ENCODE measurements around the gene PRICKLE1.
"Not testable (repeated sequence)": the region's sequence is repeated elsewhere in the genome, so short reads cannot be mapped to it uniquely, and the experiment has no call there.

Gene PRICKLE1

DNA sequence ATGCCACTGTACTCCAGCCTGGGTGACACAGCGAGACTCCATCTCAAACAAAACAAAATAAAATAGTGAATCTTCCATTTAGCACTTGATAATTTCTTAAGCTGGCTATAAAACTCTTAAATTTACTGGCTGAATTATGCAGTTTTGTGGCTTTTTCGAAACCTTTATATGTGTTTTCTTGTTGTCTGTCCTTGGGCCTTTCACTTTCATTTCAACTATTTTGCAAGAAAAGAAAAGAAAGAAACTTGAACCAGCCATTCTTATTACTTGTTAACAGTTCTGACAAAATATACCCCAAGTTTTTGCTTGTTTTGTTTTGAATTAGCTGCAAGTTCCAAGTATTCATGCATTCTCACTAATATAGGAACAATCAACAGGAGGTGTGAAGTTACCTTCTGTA is 42.8 kb downstream of the PRICKLE1 start:
- no peak for DNase-seq

DNA sequence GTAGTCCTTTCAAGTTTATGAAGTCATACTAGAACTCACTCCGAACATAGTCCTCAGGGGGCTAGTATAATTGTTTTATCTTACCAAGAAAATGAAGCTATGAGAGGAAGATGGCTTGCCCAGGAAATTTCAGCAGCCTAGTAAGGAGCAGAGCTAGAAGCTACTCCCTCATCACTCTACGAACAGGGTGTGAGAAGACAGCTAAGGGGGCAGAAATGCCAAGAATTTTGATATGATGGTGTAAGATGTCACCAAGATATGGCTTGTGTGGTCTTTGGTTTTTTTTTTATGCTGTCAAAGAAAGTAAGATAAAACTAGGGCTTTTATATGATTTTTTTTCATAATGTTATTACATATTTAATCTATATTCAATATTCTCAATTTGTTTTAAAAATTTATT is 47.6 kb downstream of the PRICKLE1 start:
- no peak for DNase-seq

DNA sequence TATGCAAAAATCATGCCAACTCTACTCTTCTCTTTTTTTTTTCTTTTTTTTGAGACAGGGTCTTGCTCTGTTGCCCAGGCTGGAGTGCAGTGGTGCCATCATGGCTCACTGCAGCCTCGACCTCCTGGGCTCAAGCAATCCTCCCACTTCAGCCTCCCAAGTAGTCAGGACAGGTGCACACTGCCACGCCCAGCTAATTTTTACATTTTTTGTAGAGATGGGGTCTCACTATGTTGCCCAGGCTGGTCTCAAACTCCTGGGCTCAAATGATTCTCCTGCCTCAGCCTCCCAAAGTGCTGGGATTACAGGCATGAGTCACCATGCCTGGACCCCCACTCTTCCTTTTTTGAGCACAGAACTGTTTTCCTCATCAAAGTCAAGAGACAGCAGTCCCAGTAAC is 48.2 kb downstream of the PRICKLE1 start:
- DNase-seq: not testable (repeated sequence)

DNA sequence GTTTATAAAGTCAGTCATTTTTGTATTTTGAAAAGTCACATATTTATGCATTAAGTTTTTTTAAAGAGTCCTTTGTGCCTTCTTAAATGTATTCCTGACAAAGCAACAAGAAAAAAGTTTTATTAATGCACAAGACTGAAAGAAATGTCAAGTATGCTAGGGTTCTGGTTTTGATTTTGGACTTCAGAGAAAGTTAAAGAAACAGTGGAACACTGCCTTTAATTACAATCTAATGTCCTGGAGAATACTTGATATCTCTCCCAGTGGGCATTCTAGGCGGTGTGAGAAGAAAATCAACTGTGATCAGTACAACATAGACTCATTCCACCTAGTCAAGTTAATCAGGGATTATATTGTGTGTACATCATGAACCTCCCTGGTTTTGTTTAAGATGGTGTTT is 49.9 kb downstream of the PRICKLE1 start:
- no peak for DNase-seq

DNA sequence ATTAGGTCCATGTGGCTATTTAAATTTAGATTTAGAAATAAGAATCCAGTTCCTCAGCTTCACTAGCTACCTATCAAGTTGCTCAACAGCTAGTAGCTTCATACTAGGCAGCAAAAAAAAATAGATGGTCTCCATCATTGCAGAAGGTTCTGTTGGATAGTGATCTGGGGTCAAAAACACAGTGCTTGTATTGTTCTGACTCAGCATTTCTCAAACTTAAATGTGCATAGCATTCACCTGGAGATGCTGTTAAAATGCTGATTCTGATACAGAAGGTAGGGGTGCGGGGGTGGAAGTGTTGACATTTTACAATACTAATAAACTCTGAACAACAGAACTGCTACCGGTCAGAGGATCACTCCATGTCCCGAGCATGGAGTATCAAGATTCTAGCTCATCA is 51.3 kb downstream of the PRICKLE1 start:
- no peak for DNase-seq

DNA sequence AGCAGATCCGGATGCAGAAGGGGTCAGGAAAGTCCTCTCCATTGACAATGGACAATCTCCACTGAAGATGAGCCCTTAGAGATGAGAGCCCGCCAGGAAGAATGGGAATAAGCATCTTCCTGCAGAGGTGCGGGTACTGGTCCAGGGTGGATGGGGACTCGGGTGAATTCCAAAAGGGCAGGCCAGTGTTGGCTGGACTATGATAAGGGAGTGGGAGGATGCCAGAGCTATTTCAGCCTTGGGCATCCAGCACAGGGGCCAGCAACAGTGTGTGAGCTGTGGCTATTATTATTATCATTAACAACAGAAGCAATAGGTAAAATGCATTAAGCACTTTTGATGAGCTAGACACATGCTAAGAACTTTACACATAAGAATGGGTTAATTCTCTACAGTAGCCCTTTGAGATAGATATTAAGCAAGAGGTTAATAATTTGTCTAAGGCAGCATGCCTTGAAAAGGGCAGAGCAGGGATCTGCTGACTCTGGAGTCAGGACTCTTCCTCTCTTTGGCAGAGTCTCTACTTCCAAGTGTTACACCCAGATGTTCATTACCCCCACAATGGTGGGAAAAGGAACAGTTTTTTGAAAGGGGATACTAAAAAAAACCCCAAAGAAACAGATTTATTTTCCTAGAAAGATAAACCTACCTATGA is 55.2 kb downstream of the PRICKLE1 start:
- no peak for DNase-seq

DNA sequence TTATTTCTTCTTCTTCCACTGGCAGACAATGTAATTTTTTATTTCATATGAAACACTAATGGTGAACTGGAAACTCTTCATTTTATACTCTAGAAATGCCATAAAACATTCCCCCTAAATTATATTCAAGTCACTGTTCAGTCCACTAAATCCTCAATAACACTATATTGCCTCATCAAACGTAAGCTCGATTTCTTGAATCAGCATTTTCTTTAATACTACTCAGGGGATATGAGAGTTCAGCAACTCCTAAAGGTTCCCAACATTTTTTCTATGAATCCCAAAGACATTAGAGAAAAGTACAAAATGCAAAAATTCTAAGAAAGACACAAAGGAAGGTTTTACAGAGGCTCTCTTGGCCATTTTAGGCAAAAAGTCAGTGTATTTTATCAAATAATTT is 59.3 kb downstream of the PRICKLE1 start:
- DNase-seq: no peak

DNA sequence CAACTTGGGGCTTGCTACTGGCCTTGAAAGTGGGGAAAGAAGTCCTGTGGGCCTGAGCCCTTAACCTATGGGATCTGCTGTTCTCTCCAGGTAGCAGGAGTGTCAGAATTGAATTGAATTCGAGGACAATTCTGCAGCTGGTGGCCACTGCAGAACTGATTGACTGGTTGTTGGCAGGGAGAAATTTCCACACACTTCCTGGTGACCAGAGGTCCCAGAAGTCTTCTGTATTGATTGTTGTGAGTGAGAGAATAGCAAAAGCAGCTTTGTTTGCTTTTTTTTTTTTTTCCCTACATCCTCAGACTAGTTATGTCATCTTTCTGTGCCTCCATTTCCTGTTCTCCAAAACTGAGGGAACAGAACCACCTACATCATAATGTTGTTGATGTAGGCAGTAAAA is 64.1 kb downstream of the PRICKLE1 start:
- DNase-seq: no peak

DNA sequence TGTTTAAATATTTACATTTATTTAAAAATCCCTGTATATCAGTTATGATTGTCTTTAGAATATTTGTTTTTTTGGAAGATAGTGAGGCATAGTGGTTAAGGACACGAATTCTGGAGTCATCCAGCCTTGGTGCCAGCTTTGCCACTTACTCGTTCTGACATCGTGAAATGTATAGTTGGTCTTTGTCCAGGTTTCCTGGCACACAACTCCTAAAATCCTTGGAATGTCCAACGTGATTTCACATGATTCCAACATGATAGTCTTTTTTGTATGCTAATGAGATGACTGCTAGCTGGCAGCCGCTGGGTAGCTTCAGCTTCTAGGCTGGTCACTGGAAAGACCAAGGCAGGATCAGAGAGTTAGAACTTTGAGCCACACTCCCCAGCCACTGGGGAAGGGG is 64.8 kb downstream of the PRICKLE1 start:
- no peak for DNase-seq

DNA sequence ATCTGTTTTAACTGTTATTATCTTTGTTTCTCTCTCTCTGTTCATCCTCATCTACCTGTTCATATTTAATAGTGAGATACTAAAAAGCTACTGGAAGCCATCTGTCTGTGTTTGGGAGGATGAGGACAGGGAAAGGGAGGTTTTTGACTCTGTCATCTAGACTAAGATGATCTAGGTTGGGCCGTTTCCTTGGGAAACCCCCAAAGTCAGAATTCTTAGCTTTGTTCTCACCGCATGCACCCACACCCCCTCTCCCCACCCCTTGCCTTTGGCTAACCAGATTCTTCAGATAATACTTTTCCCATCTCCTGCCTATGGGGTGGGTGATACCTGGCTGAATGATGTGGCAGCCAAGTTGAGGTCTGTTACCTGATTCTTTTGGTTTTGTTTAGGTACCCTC is 73.0 kb downstream of the PRICKLE1 start:
- DNase-seq: no peak

DNA sequence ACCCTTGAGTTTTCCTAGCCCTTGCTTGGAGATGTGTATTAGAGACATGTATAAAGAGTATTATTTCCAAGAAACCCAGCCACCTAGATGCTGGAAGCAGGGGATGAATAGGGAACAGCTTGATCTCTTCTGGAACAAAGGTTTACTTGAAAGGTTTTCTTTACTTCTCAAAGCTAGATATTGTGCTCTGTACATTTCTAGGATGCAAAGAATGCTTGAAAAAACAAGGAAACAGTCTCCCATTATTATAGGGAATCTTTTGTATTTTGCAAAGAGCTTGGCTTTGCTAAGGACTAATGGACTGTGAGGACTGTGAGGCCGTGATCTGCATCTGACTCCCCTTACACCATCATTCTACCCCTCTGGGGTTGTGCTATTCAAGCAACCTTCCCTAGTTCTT is 77.9 kb downstream of the PRICKLE1 start:
- no peak for DNase-seq

DNA sequence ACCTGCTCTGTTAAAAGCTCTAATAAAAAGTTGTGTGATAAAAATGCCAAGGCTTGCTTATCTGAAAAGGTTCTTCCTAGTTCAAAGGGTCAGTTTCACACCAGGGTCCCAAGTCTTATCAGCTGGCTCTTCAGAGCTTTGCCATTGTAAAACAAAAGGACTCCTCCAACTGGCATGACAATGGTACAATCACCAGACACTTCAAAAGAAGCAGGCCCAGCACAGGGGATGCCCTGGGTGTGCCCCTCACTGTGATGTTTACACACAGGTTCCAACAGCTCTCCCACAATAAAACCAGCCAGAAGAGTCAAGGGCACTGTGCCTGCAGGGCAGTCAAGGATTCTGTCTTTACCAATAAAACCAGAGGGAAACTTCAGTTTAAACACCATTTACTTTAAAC is 78.7 kb downstream of the PRICKLE1 start:
- DNase-seq: no peak

DNA sequence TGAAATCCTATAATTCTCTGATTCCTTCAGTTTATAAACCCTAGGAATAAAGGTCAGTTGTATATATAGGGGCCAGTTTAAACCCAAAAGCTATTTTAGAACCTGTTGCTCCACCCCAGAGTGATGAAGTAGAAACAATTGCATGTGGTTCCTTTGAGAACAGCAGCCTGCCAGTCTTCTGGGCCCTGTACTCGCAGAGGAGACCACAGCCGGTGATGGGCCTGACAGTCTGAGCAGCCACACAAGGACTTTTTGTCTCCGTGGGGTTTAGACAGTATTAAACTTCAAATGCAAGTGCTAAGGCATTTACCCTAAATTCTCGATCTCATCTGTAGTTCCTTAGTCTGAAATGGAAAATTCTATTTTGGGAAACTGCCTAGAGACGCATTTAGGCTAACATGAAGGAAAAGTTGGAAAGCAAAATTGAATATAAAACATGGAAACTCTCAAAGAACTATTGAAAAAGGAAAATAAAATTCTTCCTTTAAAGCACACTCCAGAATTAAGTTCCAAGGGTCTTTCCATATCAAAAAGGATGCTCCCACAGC is 80.6 kb downstream of the PRICKLE1 start:
- DNase-seq: no peak

DNA sequence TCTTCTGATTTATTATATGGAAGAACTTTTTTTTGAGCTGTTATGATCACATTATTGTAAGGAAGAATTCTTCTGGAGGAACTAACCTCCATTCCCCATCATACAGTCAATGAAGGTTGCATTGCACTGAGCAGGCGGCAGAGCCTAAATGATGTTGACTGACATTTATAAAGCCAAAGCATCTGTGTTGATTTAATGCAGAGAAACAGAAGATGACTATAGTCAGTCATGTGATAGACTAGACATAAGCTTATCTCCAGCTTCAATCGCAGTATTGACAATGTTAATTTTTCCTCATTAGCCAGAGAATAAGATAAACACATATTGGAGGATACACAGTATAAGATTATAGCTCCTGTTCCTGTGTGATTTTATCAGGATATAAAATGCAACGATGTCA is 82.0 kb downstream of the PRICKLE1 start:
- DNase-seq: no peak

DNA sequence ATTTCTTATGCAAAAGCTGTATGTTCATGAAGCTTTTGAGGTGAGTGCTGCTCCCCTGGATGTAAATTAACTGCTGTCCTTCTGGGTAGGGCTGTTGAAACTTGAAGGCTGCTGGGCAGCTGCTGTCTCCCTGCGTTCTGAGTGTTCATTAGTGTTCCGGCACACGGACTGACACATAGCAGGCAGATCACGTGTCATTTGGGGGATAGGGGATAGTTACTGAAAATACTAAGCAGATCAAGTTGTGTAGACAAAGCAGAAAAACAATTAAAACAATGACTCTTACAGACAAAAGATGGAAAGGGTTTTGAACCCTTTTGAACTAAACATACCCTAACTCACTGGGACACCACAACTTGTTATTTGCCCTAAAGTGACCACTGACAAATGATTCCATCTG is 82.5 kb downstream of the PRICKLE1 start:
- DNase-seq: no peak

DNA sequence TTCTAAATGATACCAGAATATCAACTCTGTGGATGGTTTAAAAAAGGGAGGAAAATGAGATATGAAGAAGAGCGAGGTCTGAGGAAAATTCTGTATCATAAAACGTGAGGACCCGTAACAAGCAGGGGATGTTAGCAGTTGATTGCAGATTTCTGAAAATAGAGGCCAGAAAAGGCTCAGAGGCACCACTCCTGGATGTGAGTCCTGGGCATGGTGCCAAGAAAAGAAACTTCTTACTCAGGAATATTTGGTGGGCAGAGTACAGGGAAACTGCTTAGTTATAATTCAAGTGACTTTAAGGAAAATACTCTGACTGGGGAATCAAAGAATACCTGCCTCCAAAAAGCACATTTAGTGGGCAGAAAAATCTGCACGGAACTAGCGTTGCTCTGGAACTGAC is 85.5 kb downstream of the PRICKLE1 start:
- no peak for DNase-seq

DNA sequence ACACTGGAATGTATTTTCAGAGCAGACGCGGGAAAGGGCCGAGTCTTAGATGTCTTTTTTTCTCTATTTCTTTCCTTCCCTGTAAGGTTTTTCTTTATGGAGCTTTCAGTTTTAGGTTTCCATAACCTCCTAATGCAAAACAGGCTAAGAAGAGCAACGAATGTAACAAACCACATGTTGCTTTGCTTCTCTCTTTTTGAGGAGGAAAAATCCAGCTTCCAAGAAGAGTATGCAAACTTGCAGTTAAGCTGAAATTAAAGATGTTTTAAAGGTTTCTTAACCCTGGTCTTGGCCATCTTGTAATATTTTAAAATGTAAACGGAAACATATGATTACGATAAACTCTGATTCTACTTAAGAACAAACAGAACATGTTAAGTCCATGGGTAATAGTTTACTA is 86.9 kb downstream of the PRICKLE1 start:
- DNase-seq: no peak

DNA sequence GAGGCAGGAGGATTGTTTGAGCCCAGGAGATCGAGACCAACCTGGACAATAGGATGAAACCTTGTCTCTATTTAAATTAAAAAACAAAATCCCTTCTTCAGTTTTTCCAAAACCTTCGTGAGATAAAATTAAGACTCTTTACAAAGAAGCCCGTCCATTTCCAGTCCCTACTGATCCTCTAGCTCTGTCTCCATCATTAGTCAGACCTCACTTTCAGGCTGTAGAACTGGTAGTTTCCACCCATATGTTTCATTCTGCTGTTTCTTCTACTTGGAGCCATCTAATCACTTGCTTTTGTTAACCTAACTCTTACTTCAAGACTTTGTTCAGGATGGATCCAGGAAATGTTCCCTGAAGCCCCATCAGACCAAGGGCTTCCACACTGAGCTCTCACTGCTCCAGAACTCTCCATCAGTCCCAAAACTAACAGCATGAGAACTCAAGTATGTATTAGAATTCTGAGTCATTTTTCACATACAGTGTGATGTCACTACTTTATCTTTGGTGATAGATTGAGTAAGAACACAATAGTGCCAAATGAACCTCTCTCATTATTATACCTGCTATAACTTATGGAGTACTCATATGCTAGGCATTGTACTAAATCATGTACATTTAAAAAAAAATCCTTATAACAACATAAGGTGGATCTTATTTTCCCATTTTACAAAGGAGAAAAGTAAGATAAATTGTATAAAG is 90.8 kb downstream of the PRICKLE1 start:
- no peak for DNase-seq

DNA sequence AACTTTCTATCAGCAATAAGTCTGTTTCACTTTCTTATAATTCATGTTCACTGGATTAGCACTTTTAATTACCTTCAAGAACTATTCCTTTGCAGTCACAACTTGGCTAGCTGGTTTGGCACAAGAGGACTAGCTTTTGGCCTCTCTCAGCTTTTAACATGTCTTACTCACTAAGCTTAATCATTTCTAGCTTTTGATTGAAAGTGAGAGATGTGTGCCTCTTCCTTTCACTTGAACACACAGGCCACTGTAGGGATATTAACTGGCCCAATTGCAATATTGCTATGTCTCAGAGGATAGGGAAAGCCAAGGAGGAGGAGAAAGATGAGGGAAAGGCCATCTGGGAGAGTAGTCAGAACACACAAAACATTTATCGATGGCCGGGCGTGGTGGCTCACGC is 92.7 kb downstream of the PRICKLE1 start:
- DNase-seq: no peak

DNA sequence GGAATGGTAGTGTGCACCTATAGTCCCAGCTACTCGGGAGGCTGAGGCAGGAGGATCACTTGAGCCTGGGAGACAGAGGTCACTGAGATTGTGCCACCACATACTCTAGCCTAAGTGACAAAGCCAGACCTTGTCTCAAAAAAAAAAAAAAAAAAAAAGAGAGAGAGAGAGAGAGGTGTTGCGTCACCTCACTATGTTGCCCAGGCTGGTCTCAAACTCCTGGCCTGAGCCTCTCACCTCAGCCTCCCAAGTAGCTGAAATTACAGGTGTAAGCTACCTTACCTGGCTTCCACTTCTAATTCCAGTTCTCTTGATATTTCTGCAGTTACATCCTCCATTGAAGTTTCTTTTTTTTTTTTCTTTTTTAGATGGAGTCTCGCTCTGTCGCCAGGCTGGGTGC is 94.3 kb downstream of the PRICKLE1 start:
- no peak for DNase-seq

DNA sequence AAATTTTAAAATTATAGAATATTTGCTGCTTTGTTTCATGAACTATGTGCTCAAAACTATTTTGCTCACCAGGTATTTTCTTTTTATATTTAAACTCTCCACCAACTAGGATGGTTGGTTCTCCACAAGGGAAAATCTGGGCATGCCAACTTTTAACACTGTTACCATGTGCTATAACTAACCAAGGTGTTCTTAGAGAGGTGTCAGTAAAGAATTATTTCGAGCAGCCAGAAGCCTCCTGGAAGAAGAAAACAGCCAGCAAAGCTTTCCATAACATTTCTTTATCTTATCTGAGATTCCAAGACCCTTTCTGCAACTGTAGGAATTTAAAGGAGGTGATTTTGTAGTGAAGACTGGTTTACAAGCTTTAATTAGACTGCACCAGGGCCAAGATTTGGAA is 97.3 kb downstream of the PRICKLE1 start:
- no peak for DNase-seq

DNA sequence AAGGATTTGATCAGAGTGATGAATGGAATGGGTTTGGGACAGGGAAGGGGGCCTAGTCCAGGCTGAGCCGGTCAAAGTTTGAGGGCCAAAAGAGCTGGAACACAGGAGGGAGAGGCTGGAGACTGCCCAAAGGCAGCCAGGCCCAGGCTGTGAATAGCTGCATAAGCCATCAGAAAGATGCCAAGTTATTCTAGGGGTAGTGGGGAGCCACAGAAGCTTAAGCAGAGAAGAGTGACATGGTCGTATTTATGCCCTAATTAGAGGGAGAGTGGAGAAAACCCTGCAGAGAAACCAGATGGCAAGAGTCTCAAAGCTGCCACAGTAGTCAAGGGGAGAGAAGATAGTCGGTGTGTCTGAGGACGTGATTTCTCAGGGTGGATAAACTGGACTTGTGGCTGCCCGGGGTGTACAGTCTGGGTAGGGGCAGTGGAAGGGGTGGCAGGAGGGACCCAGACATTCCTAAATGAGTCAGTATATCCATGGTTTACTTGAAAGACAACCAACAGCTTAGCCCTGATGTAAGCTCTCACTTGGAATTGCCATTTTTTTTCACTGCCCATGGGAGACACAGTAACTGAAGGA is 99.2 kb downstream of the PRICKLE1 start:
- DNase-seq: no peak

DNA sequence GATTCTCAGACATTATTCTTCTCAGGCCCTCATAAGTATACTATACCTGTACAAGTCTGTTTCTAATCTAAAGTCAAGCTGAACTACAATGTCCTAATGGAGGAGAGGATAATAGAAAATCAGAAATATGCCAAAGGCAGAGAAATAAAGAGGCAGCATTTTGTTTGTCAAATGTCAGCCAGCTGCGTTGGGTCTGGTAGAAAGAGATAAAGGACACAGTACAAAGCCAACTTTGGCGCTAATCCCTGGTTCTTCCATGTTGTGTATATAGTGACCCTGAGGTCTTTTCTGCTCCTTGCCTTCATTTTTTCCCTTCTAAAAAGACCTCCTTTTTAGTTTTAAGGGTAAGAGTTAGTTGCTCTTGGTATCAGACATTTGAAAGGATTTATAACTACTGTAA is 103.1 kb downstream of the PRICKLE1 start:
- DNase-seq: no peak

DNA sequence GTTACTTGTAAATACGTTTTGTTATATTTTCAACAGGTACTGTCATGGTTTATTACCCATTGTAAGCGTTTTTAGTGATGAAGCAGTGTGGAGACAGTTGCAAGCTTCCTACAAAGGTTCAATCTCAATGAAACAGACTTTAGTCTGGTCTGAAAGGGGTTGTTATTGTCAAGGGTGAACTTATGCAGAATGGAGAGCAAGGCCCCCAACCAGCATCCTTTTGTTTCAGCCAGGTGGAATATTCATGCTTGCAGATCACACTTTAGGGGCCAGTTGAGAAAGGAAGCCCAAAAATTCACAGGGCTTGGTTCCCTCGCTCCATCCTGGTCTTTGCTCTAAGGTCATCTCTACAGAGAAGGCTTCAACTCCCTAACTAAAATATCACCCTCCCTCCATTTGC is 103.7 kb downstream of the PRICKLE1 start:
- DNase-seq: no peak

Measured in stimulated activated CD4-positive, alpha-beta T cell treated with anti-CD3 and anti-CD28 coated beads, Interleukin-4, amount 100 ng/mL, for 1 hour (primary cell).